Inflammatory macrophage (primary cell): ENCODE results near the gene TUBA3C.
"Not testable (repeated sequence)": the region's sequence is repeated elsewhere in the genome, so short reads cannot be mapped to it uniquely, and the experiment has no call there.

Experiments
- DNase-seq, 2 donors: peaks; one replicate each; pipeline ENCODE4 v3.0.0-alpha.2; 2020 to 2022
- total RNA-seq, 18 experiments: gene quantifications; one replicate each; lab custom pipeline; 2026; ENCODE audit warnings: mixed read lengths in 6 of 18, inconsistent platforms in 2 of 18; lab: John Stamatoyannopoulos, UW

Gene TUBA3C
- total RNA-seq, result 0 to 0.11 (median 0) reads per million in 18 experiments

DNA sequence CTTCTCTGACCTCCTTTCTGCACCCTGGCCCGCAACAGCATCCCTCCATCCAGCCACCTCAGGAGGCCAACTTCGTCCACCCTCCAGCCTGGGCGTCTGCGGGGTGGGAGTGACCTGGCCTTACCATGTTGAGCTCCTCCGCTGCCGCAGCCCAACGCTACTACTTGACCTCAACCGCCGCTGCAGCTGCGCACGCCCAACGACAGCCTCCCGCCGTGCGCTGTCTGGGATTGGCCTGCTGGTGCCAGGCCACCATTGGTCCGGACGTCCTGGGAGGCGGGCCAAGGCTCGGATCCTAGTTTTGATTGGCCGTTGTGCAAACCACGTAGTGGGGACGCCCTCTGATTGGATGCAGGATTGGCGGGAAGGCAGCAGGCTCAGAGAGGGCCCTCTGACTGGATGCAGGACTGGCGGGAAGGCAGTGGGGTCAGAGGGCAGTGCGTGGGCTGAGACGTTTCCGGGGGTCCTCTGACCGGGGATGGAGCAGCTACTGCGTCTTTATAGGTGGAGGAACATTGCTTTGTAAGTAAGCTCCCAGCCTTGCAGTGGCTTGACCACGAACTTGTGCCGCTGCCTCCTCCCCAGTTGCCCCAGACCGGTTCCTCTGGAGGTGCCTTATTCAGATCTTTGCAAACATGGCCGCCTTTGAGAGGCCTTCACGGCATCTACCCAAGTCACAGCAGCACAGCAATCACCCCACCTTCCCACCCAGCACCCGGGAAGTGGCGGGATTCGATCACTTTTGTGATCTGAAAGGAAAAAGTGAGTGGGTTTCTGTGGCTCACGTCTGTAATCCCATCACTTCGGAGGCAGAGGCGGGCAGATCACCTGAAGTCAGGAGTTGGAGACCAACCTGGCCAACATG is at the start of gene TUBA3C:
Gene TUBA3C, minus strand, starts transcription at position 204 of the 865 bp plus-strand sequence. Its CDS starts 77 bp downstream, at position 127.
- DNase-seq, result no peak

GRCh38 chr13:19207413-19207812 is 25.8 kb upstream of the TUBA3C start:
- DNase-seq, result not testable (repeated sequence)

- DNase-seq, result not testable (repeated sequence)
Measured at GRCh38 chr13:19192622-19193021, 11.0 kb upstream of the TUBA3C start.

DNA sequence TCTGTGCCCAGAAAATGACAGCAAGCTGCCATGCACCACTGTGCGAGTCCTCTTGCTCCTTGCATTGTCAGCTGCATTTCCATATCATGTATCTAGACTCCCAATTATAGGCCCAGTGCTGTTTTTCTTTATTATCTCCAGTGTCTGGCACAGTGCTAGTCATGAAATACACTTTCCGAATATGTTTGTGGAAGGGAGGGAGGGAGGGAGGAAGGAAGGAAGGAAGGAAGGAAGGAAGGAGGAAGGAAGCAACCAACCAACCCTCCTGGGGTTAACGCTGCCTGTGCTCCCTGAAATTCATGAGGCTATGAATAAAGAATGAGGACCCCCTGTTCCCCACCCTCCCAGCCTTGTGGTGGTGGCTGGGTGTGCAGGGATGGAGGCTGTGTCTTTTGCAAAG is 8.3 kb upstream of the TUBA3C start:
- DNase-seq, result not testable (repeated sequence)

- not testable (repeated sequence) for DNase-seq
Measured at GRCh38 chr13:19189368-19189767, 7.7 kb upstream of the TUBA3C start.

GRCh38 chr13:19185865-19186645 is 4.4 kb upstream of the TUBA3C start:
- no peak for DNase-seq

- no peak for DNase-seq
Measured at GRCh38 chr13:19185086-19185864, 3.7 kb upstream of the TUBA3C start.

GRCh38 chr13:19184176-19184575 is 2.6 kb upstream of the TUBA3C start:
- no peak for DNase-seq

DNA sequence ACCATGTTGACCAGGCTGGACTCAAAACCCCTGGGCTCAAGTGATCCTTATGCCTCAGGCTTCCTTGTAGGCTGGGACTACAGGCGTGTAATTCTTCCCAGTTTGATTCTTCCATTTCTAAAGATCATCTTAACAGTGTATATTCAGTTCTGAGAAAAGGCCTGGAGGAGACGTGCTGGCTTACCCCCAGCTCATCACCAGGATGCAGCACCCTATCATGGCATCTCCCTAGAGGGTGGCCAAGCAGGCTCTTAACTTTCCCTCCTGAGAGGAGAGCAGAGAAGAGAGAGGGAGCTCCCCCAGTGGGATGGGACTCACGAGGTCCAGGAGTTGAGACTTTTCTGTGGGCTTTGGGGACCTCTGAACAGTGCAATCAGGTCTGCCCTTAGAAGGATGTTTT is 2.1 kb upstream of the TUBA3C start:
- DNase-seq, result no peak

- DNase-seq, result no peak
Measured at GRCh38 chr13:19182536-19182935, 912 bp upstream of the TUBA3C start.

DNA sequence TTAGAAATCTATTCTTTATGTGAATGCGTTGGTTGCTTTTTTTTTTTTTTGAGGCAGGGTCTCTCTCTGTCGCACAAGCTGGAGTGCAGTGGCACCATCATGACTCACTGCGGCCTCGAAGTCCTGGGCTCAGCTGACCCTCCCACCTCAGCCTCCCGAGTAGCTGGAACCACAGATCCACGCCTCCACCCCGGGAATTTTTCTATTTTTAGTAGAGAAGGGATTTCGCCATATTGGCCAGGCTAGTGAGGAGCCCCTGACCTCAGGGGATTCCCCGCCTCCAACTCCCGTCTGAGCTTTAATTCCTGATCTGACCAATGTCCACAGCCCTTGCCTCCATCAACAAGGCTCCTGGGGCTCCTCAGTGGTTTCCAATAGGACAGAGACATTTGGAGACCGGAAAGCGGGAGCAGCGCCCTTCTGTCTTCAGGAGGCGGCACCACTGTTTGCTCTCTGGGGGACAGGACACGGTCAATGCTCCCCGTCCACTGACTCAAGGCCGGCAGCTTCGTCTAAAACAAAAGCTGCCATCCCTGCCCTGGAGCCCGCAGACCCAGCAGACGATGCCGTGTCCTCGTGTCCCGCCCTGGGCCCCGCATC is 503 bp downstream of the TUBA3C start:
- no peak for DNase-seq

DNA sequence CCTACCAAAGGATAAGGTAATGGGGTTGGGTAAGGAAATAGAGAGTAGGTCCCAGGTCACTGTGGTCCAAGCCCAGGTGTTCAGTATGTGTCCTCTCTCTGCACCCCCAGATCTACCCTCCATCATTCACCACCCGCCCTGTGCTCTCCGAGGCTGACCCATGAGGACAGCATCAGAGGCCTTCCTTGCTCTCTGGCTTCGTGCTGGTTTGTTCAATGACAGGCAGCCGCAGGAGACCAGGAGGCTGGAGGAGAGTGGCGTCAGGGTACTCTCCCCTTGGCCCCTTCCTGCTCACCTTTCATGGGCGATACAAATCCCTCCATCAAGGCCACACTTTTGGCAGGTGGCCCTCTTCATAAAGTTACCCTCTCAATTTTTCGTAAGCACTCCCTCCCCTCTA is 1.7 kb downstream of the TUBA3C start:
- no peak for DNase-seq

DNA sequence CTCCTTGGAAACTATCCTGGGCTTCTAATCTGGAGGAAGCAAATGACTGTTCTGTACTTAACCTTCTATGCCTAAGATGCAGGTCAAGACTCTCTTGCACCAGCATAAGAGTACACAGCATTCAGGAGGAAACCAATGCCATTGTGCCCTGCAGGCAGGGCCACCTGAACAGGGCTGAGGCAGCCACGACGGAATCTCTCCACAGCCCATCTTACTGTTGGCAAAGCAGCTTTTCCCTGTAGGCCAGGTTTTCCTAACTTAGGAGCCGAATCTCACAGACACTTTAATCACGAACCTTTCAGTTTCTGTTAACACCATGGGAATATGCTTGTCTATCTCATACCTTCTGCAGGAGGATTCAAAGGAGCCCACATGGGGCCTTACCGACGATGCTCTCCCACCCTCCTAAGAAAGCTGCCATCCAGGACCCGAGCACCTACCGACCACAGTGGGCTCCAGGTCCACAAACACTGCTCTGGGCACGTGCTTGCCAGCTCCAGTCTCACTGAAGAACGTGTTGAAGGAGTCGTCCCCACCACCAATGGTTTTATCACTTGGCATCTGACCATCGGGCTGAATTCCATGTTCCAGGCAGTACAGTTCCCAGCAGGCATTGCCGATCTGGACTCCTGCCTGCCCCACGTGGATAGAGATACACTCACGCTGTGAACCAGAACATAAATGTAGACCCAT is 2.6 kb downstream of the TUBA3C start:
- no peak for DNase-seq

DNA sequence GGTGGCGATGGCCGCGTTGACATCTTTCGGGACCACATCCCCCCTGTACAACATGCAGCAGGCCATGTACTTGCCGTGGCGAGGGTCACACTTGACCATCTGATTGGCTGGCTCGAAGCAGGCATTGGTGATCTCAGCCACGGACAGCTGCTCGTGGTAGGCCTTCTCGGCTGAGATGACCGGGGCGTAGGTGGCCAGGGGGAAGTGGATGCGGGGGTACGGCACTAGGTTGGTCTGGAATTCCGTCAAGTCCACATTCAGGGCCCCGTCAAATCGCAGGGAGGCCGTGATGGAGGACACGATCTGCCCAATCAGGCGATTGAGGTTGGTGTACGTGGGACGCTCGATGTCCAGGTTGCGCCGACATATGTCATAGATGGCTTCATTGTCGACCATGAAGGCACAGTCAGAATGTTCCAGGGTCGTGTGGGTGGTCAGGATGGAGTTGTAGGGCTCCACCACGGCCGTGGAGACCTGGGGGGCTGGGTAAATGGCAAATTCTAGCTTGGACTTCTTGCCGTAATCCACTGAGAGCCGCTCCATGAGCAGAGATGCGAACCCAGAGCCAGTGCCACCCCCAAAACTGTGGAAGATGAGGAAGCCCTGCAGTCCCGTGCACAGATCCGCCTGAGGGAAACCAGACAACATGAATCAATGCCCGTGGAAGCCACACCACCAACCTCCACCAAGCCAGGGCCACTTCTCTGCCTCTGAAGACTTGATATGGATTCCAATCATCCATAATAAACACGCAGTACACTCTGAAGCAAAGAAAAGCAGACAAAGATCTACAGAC is 4.4 kb downstream of the TUBA3C start:
- not testable (repeated sequence) for DNase-seq

- no peak for DNase-seq
Measured at GRCh38 chr13:19173752-19174151, 7.9 kb downstream of the TUBA3C start.

DNA sequence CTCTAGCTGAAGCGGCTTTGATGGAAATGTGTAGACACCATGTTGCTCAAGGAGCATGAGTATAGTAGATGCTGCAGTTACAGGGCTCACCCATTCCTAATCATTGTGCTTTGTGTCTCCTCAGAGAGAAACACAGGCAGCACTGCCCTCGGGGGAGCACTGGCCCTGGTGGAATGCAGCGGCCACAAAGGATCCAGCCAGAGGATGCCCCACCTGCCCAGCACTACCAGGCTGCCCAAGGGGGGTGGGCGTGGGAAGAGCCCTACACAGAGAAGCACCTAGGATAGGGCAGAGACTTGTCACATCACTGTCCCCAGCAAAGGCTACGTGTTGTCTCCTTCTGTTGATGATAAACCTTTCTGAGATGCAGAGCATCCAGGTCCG is 9.0 kb downstream of the TUBA3C start:
- no peak for DNase-seq

DNA sequence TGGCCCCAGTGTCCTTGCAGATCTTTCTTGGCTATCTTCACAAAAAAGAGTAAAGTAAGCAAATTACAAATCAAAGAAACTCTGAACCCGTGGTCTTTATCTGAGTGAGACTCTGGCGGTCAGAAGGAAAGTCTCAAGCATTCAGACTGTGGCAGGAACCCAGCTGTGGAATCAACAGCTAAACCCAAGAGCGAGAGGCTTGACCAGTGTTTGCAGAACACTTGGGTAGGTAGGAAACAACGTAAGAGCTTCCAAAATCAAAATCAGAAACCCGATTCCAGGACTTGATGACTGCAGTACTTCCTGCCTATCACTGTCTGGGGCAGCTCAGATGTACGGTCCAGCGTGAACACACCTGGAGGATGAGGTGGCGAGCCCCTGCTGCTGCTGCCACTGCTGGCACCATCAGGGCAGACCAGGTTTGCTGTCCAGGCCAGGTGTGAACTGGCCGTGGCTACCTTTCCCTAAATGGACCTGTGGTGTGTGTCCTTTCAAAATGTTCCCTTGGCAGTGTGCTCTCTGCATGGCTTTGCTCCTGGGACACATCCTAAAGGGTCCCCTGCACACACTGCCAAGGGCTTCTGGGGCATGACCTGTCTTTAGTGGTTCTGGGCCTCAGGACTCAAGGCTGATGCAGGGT is 9.5 kb downstream of the TUBA3C start:
- DNase-seq, result no peak

DNA sequence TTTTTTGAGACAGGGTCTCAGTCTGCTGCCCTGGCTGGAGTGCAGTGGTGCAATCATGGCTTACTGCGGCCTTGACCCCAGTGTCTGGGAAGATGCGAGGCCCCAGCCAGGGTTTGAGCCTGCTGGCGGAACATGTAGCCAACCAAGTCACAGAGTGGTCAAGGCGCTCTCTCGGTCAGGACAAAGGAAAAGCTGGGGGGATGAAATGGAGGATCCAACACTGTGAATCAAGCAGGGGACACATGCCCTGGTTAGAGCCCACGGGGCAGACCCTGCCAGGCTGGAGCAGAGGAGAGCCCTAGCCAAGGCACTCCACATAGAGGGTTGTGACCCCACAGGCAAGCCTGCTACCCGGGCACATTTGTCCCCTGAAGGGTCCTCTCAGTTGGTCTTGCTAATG is 10.1 kb downstream of the TUBA3C start:
- DNase-seq, result no peak

DNA sequence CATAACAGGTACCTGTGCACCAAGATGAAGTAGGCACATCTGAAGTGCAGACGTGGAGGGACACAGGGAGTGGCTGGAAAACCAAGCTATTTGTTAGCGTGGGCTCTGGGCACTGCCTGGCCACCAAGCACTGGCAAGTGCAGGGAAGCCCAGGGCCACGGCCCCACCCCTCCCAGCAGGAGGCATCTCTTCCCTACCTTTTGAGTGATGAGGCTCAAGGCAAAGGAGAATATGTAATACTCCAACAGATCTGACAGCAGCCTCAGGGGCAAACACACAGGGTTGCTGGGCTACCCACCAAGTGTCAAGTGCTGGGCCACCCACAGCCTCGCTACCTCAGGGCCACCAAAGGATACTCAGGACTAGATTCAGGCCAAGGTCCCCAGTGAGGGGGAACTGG is 11.6 kb downstream of the TUBA3C start:
- DNase-seq, result no peak

- DNase-seq, result no peak
Measured at GRCh38 chr13:19169496-19169895, 12.1 kb downstream of the TUBA3C start.
